Skeletal muscle cell (primary cell): ENCODE results near the gene NDUFB10.
A peak's percentile ranks its signal among the peaks of the same experiment; 100 is the strongest.
"Not testable (repeated sequence)": the region's sequence is repeated elsewhere in the genome, so short reads cannot be mapped to it uniquely, and the experiment has no call there.

Experiments
- DNase-seq: peaks from one replicate; pipeline ENCODE4 v3.0.0-alpha.2; 2010; ENCODE audit warnings: low read depth
- H3K4me3 ChIP-seq: 2 replicates; pipeline ENCODE4 v1.5.1; 2011; ENCODE audit warnings: low read depth, mild to moderate bottlenecking, control low read depth, low read length, moderate library complexity

The NDUFB10 gene

DNA sequence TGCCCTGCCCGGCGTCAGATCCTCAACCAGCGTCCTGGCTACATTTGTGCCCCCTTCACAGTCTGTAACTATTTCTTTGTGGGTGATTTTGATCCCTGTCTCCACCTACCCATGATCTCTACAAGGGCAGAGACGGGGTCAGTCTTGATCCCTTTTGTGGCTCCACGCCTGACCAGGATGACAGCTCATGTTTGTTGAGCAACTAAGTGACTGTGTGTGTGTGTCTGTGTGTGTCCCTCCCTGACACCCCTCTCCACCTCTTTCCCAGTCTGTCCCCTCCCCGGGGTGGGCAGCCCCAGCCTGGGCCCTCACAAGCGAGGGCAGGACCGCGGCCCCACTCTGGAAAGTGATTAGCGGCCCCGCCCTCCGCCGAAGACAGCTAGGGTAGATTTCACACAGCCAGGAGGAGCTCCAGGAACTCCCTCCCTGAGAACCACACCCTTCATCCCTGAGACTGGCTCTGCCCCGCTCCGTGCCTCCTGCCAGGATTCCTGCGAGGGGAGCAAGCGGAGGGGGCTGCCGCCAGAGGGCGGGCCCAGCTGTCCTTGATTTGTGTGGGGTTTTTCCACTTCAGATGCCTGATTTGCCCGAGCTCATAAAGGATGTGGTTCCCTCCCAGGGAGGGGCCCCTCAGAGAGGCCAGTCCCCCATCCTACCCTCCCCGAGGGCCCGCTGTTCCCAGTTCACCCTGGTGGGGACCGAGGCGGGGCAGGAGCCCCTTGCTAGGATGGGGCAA is 35.9 kb upstream of the NDUFB10 start:
- H3K4me3 ChIP-seq: no peak overlapping the region
- no peak for DNase-seq

DNA sequence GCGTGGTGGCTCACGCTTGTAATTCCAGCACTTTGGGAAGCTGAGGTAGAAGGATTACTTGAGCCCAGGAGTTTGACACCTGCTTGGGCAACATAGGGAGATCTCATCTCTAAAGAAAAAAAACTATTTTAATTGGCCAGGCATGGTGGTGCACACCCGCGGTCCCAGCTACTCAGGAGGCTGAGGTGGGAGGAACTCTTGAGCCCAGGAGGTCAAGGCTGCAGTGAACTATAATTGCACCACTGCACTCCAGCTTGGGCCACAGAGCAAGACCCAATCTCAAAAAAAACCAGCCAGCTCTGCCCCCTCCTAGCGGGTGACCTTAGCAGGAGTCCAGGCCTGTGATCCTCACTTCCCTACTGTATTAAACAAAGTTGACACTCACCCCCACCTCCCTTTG is 35.2 kb upstream of the NDUFB10 start:
- H3K4me3 ChIP-seq: no peak overlapping the region
- no peak for DNase-seq

DNA sequence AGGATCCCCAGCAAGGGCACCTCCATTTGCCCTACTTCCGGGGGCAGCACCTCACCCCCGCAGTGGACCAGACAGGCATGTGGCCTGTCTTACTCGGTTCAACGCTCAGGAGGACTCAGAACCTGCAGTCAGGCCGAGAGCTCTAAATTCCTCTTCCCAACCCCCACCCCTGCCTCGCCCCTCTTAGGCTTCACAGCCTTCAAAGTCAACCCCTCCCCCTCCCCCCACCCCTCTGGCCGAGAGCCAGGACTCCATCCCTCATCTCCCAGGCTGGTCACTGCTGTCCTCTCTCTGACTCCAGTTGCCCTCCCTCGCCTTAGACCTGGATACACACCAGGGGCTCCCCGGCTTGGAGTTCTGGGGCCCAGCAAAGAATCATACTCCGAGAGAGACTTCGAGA is 33.1 kb upstream of the NDUFB10 start:
- no peak overlapping the region for H3K4me3 ChIP-seq
- no peak for DNase-seq

DNA sequence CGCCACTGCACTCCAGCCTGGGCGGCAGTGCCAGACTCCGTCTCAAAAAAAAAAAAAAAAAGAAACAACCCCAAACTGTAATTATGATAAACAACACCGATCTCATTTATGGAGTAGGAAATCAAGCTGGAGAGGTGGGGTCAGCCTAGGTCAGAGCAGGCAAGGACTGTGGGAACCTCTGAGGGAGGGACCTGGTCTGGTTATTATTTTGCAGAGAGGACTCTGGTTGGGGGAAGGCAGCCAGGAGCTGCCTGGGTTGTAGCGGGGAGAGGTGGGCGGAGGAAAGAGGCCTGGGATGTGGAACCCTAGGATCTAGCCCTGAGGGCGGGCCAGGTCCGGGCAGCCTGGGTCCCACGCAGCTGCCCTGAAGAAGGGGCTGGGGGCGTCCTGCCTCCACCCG is 30.2 kb upstream of the NDUFB10 start:
- no peak for DNase-seq
- H3K4me3 ChIP-seq: peak overlapping the region; percentile 57

DNA sequence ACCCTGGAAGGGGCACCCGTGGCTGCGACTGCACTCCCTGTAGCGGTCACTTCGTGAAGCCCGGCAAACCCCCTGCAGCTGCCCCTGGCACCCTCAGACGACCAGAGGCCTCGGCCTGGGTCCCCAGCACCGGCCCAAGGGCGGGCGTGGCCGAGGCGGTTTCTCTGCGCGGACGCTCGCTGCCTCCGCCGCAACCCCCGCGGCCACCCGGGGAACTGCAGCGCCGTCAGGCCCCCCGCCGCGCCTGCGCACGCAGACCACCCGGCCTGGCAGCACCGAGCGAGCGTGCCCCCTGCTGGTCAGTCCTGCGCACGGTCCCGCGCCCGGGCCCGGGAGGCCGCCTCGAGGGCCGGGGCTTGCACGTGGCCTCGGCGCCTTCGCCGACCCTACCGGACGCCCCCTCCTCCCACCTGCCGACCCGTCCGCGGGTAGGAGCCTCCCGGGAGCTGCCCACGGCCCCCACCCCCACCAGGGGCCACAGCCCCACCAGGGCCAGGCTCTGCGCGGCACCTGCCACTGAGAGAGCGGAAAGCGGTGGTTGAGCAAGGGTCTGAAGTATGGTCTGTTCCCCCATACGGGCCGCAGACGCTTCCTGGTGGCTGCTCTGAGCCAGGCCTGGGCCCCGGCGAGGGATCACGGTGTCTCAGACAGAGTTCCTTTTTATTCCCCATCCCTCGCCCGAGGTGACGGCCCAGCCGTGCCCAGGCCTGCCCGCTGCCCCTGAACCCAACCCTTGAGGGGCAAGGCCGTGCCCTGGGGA is 29.6 kb upstream of the NDUFB10 start:
- peak overlapping the region; percentile 57 for H3K4me3 ChIP-seq
- DNase-seq: peak; percentile 25

DNA sequence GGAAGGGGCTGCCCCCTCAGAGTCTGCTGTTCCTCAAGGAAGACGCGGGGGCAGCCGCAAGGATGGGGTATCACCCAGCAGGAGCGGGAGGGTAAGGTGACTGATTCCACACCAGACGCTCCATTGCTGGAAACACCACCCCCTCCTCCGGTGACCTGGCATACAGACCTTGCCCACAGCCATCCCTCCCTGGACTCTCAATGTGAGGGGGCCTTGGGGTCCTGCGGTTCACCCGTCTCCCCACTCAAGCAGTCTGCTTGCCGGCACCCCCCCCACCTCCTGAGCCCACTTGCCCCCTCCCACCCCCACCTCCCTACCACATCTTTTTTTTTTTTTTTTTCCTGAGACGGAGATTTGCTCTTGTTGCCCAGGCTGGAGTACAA is 29.0 kb upstream of the NDUFB10 start:
- no peak for DNase-seq
- H3K4me3 ChIP-seq: no peak overlapping the region

DNA sequence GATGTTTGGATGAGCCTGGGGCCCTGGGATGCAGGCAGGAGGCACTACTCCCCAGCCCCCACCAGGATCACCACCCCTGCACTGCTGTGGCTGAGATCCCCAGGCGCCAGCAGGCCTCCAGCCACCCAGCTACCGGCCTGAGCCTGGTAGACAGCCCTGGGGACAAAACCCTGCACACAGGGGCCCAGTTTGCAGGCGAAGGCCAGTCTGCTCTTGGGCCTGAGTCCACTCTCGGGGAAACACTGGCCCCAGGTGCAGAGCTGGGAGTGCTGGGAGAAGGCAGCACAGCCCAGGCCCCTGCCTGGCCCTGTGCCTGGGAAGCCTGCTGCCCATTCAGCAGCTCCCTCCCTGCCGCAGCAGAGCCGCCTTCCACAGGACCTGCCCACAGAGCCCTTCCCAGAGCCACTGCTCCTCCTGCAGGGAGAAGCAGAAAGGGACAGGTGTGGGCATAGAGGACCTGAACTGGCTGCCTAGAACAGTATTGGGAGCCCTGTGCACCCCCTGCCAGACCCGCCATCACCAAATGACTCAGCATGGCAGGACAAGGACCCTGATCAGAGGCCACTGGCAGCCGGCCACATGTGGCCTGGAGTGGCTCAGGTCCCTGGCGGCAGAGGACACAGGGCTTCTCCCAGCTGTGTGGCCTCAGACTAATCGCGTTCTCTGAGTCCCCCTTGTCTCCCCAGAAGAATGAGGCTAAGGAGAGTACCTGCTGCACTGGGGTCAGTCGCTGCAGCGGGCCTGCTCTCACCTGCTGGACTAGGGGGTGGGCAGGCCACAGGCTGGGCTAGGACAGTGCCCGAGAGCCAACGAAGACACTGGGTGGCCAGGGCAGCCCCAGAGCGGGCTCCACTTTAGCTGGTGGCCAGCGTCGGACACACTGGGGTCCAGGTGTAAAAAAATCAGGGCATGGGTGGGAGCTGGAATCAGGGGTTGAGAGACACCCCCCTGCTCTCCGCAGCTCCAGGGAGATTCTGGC is 27.0 kb upstream of the NDUFB10 start:
- no peak for DNase-seq
- no peak overlapping the region for H3K4me3 ChIP-seq

DNA sequence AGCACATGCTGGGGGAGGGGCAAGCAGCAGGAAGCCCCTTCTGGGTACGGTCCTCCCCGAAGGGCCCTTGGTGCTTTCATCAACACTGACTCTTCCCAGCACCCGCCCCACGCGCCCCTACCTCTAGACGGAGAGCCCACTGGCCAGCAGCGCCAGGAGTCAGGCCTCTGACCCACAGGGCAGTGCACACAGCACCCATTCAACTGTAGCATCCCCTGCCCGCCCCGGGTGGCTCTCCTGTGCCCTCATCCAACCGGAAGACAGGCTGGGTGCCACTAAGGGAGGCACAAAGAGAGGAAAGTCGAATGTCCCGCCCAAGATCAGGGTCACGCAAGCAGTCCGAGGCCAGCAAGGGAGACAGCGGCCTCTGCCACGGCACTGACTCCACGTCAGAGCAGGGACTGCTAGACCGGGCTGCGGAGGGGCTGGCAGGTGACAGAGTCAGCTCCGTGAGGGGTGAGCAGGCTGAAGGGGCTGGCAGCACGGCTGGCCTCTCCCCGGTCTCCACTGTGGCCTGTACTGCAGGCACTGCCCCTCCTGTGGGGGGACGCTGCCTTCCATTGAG is 26.2 kb upstream of the NDUFB10 start:
- no peak for DNase-seq
- H3K4me3 ChIP-seq: no peak overlapping the region

DNA sequence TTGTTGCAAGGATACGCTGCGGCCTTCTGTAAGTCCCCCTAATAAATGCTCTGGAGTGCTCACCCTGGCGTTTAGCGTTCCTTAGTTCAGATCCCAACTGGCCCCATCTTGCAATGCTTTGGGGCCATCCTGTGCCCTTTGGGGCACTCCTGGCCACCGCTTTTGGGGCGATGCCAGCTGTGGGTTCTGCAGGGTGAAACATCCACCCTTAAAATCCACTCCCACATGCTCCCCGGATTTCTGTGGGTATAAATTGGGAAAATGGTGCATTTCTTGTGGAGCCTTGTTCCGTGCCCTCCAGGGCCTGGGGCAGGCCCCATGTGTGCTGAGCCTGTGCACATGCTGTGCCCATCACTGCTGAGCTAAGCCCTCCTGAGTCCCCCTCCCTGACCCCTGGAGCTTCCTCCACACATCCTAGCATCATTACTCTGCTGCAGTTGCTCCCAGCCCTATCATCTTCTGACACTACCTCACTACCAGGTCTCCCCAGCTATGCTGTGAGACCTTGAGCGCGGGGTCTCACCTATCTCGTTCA is 22.3 kb upstream of the NDUFB10 start:
- no peak for DNase-seq
- H3K4me3 ChIP-seq: no peak overlapping the region

DNA sequence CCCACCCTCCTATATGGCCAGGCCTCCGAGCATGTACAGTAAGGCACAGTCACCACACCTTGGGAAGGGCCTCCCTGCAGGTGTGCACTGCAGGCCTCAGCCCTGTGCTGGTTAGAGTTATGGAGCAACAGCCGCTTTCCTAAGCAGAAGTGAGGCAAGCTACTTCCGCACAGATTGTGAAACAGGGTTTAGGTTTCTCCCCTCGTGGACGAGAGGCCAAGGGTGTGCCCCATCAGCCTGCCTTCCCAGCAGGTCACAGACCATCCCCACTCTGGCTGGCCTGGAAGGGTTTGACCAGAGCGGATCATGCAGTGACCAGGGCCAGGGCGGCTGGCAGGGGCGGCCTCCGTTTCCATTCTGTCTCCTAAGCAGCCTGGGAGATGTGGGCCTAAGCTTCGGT is 21.0 kb upstream of the NDUFB10 start:
- H3K4me3 ChIP-seq: no peak overlapping the region
- no peak for DNase-seq

DNA sequence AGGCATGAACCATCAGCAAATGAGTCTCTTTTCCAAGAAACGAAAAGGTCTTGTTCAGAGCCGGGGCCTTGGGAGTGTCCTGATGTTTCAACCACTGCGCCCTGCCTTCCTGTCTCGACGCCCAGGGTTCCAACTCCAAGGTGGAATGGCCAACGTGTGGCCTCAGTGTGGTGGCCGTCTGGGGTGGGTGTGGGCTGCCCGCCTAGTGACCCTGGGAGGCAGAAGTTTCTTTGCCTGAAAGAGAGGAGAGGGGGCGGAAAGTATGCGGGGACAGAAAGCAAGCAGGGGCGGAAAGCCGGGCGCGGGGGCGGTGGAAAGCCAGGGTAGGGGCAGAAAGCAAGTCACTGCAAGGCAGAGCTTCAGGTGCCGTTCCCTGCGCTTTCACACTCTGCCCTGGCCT is 20.4 kb upstream of the NDUFB10 start:
- H3K4me3 ChIP-seq: no peak overlapping the region
- no peak for DNase-seq

DNA sequence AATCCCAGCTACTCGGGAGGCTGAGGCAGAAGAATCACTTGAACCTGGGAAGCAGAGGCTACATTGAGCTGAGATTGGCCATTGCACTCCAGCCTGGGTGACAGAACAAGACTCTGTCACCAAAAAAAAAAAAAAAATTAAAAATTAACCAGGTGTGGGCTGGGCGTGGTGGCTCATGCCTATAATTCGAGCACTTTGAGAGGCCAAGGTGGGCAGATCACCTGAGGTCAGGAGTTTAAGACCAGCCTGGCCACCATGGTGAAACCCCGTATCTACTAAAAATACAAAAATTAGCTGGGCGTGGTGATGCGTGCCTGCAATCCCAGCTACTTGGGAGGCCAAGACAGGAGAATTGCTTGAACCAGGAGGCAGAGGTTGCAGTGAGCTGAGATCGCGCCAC is 19.5 kb upstream of the NDUFB10 start:
- H3K4me3 ChIP-seq: not testable (repeated sequence)

DNA sequence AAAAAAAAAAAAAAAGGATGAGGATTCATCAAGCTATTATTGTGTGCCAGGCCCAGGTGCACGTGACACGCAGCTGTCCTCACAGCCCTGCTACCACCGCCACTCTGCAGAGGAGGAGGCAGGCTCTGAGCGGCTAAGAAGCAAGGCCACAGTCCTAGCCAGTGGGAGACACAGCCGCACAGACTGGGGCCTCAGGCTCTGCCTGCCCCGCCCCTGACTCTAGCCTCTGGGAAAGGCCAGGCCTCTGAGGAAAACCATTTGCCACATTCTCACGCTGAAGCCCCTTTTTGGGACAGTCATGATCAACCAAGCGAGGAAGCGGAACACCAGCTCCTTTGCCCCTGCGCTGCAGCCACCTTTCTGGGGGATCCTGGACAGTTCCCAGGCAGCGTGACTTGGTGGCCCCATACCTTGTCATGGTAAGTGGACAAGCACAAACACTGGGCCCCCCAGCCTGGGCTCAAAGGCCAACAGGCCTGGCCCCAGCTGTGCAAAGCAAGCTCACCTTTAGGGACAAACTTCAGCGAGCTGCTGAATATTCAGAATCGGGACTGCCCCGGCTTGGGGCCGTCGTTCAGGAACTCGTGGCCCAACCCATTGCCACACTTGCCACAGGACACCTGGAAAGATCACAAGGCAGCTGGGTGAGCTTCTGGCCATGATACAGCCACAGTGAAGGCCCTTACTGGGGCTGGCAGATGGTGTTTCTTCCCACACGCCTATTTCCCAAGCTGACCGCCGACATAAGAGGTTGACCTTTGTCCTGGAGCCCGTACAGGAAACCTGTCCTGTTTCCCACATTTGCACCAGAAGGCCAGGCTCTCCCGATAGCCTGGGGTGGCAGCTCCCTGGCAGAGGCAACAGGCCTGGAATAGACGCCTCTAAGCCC is 18.8 kb upstream of the NDUFB10 start:
- no peak overlapping the region for H3K4me3 ChIP-seq
- DNase-seq: no peak

More for the DNA sequence above, 19.5 kb upstream of the NDUFB10 start:
- not testable (repeated sequence) for DNase-seq

DNA sequence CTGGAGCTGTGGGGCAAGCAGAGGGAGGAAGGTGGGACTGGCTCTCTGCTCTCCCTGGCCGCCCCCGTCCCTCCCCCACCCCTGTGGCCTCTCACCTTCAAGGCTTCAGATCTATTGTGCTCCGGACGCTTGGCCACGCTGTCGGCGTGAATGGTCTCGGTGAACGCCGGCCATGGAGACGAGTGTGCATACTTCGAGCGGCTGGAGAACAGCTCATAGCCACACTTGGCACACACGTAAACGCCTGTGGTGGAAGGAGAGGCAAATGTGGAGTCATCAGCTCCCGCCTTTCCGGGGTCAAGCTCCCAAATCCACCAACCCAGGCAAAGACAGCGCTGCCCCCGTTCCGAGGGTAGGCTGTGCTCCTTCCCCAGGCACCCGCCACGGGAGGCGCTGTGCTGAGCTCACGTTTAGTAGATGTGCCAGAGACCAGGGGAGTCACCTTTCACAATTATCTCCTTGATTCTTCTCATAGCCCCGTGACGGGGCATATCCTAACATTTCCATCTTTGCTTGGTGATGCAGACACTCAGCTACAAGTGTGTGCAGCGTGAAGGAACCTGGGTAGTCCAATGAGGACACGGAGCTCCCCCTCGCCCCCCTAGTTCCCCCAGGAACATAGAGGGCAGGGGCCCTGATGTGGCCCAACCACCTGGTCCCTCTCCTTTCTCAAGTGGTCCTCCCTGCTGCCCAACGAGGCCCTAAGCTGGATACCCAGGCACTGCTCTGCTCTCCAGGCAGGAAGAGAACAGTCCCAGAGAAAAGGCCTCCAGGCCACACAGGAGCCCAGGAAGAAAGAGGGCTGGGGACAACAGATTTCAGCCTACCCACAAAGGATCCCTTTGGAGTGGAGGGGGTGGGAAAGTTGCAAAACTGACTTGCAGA is 17.9 kb upstream of the NDUFB10 start:
- no peak overlapping the region for H3K4me3 ChIP-seq
- no peak for DNase-seq

DNA sequence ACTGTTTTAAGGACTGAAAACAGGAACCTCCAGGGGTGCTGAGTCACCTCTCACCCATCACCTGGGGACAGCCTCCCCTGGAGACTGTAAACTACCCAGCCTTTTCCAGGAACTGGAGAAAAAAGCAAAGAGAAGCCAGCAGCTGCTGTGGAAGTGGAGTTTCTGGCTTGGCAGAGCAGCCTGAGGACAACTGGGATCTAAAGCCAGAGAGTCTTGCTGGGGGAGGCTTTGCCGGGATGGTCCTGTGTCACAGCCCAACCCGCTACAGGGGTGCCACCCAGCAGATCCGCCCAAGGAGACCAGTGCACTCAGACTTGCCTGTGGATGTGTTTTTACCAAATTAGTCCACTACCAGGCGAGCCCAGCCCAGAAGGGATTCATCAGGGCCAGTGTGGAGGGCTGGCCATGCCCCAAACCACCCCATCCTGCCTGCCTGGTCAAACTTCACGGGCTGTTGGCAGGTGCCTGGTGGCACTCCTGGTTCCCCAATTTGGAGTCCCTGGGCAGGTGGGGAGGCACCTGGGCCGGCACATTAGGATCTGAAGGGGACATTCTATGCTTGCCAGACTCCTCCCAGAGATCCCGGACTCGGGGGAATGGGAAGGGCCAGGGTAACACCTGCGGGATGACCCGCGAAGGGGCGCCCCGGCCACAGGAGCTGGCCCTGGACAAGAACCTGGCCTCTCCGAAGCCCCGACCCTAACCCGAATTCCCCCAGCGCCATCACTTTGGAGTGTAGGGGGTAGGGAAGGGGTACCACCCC is 17.1 kb upstream of the NDUFB10 start:
- no peak for DNase-seq
- H3K4me3 ChIP-seq: peak overlapping the region; percentile 93

DNA sequence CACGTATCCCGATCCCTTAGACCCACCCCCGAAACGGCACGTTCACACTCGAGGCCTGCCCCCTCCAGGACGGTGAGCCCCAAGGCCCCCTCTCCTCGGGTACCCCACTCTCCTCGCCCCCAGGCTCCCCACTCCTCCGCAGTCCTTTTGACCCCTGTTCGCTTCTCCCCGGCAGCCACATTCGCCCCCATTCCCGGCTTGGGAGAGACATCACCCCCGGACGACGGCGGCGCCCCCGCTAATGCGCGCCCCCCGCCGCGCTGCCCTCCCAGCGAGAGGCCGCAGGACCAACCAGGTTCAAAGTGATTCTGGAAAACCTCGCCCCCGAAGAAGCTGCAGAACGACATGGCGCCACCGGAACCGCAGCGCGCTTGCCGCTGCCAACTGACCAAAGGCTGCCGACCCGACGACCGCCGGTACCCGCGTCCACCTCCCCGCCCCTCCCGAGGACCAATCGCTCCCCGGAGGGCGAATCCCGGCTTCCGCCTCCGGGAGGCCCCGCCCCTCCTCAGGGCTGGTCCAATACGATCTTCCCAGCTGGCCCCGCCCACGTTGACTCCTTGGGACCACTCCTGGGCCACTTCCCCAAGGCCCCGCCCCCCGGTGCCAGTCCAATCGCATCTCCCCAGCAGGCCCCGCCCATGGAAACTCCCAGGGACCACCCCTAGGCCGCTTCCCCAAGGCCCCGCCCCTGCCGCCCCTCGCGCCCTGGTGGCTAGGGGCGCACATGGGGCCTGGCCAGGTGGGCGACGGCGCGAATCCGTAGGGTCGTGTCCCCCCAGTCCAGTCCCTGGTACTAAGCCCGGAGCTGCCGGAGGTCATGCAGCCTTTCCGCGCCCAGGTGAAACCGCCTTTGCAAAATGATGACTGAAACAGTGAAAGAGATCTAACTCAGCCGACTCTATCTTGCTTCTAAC is 16.3 kb upstream of the NDUFB10 start, which contains the start of gene MSRB1:
TSS of gene MSRB1 (minus strand) at position 390 of the 917 bp plus-strand sequence. CDS start at position 347, 43 bp downstream.
- H3K4me3 ChIP-seq: peak within 1 kb of the TSS; percentile 93
- peak; percentile 91 for DNase-seq
